ENCODE data around the gene SLC35E3.

Gene SLC35E3

DNA sequence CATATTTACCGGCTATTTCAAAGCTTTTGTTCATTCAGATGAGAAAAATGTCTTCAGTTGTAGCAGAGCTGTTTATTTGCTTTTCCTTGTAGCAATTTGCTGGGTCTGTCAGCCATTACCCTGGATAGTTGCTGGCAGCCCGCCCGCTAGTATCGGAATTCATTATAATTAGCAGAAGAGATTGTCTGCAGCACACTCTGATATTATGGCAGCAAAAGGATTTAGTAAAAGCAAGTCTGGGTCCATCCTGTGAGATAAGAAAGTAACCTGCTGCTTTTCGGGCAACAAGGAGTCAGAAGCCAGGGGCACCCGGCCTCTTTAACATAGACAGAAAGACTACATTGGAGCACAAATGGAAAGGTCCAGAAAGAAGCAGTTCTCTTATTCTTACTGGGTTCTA is 6.1 kb upstream of the SLC35E3 start:
- WGBS: 82% methylated on average over 6 of the region's 6 CpGs
- Histone ChIP-seq H3K79me1 (replicated peaks; ENCODE audit: low read length, poor library complexity, severe bottlenecking) (peaks cover 3% of the 10 kb centered on the region), H4K8ac (ENCODE audit: low read length) (no peak overlapping the region), H3K27ac (ENCODE audit: low read length, poor library complexity, severe bottlenecking) (no peak overlapping the region), H2BK12ac (ENCODE audit: low read length in 2 of 2) (no peak overlapping the region), H2BK120ac (ENCODE audit: low read depth, low read length) (no peak overlapping the region), H2AFZ (ENCODE audit: low read depth, low read length) (no peak overlapping the region), H2BK15ac (ENCODE audit: low read depth, poor library complexity, severe bottlenecking) (no peak overlapping the region), H3K4me3 (ENCODE audit: insufficient read depth in 1 of 2, low read depth in 1 of 2, low read length in 2 of 2) (no peak overlapping the region), H3K18ac (ENCODE audit: low read depth in 1 of 2, low read length in 2 of 2) (no peak overlapping the region), H3K4me1 (ENCODE audit: control insufficient read depth, insufficient read depth, low read depth, low read length) (no peaks in the 10 kb centered on the region), H3K4ac (ENCODE audit: low read depth in 1 of 2, low read length in 2 of 2) (no peak overlapping the region), H2AK5ac (ENCODE audit: low read length, severe bottlenecking) (no peak overlapping the region), H3K9ac (ENCODE audit: low read length) (no peak overlapping the region), H3K27me3 (ENCODE audit: control insufficient read depth in 1 of 2, insufficient read depth in 1 of 2, low read length in 2 of 2) (no peaks in the 10 kb centered on the region), H4K91ac (ENCODE audit: low read length) (no peak overlapping the region), H3K4me2 (ENCODE audit: low read length, poor library complexity, severe bottlenecking) (no peak overlapping the region), H3K9me3 (ENCODE audit: control insufficient read depth, low read length) (no peaks in the 10 kb centered on the region), H3K14ac (ENCODE audit: low read length in 2 of 2) (no peak overlapping the region), H3K23ac (ENCODE audit: low read length in 2 of 2) (no peak overlapping the region), H3K36me3 (ENCODE audit: control insufficient read depth in 1 of 2, insufficient read depth in 2 of 2, low read depth in 1 of 2, low read length in 2 of 2) (peaks cover 6 to 44% of the 10 kb centered on the region in 2 experiments), H2BK5ac (ENCODE audit: low read depth, low read length, poor library complexity, severe bottlenecking) (no peak overlapping the region)
- no peak for DNase-seq

DNA sequence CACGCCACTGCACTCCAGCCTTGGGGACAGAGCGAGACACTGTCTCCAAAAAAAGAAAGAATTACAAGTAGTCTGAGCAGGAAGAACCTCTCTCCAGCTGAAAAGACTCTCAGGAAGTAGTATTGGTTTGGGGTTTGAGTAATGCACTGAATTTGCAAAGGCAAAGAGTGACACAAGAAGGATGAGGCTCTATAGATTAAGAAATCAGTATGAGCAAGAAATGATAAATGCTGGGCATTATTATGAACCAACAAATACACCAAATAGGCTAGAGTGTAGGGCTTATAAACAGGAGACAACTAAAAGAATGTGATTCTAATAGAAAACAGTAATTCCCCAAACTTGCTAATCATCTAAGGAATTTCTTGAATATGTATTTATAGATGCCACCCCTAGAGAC is 2.6 kb upstream of the SLC35E3 start:
- H3K79me1 ChIP-seq (replicated peaks; ENCODE audit: low read length, poor library complexity, severe bottlenecking): peaks cover 6% of the 10 kb centered on the region
- no peak overlapping the region for H2BK15ac ChIP-seq (ENCODE audit: low read depth, poor library complexity, severe bottlenecking)
- no peak overlapping the region for H3K18ac ChIP-seq (ENCODE audit: low read depth in 1 of 2, low read length in 2 of 2)
- H3K4me3 ChIP-seq (ENCODE audit: insufficient read depth in 1 of 2, low read depth in 1 of 2, low read length in 2 of 2): no peak overlapping the region
- H3K23ac ChIP-seq (ENCODE audit: low read length in 2 of 2): no peak overlapping the region
- H2BK120ac ChIP-seq (ENCODE audit: low read depth, low read length): no peak overlapping the region
- H3K36me3 ChIP-seq (ENCODE audit: control insufficient read depth in 1 of 2, insufficient read depth in 2 of 2, low read depth in 1 of 2, low read length in 2 of 2): peaks cover 0 to 20% of the 10 kb centered on the region in 2 experiments
- H3K9ac ChIP-seq (ENCODE audit: low read length): no peak overlapping the region
- WGBS: 94% methylated on average over 2 of the region's 2 CpGs
- H4K8ac ChIP-seq (ENCODE audit: low read length): no peak overlapping the region
- no peak overlapping the region for H3K14ac ChIP-seq (ENCODE audit: low read length in 2 of 2)
- no peaks in the 10 kb centered on the region for H3K27me3 ChIP-seq (ENCODE audit: control insufficient read depth in 1 of 2, insufficient read depth in 1 of 2, low read length in 2 of 2)
- no peak overlapping the region for H3K4ac ChIP-seq (ENCODE audit: low read depth in 1 of 2, low read length in 2 of 2)
- DNase-seq: no peak
- H2AK5ac ChIP-seq (ENCODE audit: low read length, severe bottlenecking): no peak overlapping the region
- no peaks in the 10 kb centered on the region for H3K9me3 ChIP-seq (ENCODE audit: control insufficient read depth, low read length)
- H2BK5ac ChIP-seq (ENCODE audit: low read depth, low read length, poor library complexity, severe bottlenecking): no peak overlapping the region
- H2AFZ ChIP-seq (ENCODE audit: low read depth, low read length): no peak overlapping the region
- no peak overlapping the region for H3K4me2 ChIP-seq (ENCODE audit: low read length, poor library complexity, severe bottlenecking)
- H3K27ac ChIP-seq (ENCODE audit: low read length, poor library complexity, severe bottlenecking): no peak overlapping the region
- peaks cover 2% of the 10 kb centered on the region for H3K4me1 ChIP-seq (ENCODE audit: control insufficient read depth, insufficient read depth, low read depth, low read length)
- no peak overlapping the region for H4K91ac ChIP-seq (ENCODE audit: low read length)
- no peak overlapping the region for H2BK12ac ChIP-seq (ENCODE audit: low read length in 2 of 2)

DNA sequence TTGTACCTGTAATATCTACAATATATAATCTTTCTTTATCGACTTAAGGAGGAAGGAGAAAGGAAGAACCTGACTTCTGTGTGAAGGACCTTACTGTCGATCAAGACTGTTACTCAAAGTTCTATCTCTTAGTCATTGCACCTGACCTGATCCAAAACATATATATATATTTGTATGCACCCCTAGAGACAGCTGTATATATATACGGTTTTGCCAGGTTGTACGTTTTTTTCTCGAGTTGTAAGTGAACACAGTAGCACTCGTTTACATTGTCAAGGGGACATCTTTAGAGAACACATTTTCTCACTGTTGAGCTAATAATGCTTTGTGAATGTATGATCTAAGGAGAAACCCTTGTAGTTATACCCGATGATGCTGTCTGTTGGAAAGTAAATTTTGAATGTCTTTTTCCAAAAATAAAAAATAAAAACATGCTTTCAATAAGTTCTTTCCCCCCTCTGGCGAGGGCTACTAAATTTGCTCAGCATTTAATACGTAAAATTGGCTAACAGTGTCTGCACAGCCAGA is 536 bp upstream of the SLC35E3 start:
- no peak overlapping the region for H3K14ac ChIP-seq (ENCODE audit: low read length in 2 of 2)
- no peak overlapping the region for H4K91ac ChIP-seq (ENCODE audit: low read length)
- H3K23ac ChIP-seq (ENCODE audit: low read length in 2 of 2): no peak overlapping the region
- no peak overlapping the region for H2BK15ac ChIP-seq (ENCODE audit: low read depth, poor library complexity, severe bottlenecking)
- no peak overlapping the region for H2AFZ ChIP-seq (ENCODE audit: low read depth, low read length)
- H3K4me3 ChIP-seq (ENCODE audit: insufficient read depth in 1 of 2, low read depth in 1 of 2, low read length in 2 of 2): peak overlapping the region in 1 of 2 experiments; percentile 94
- H3K4ac ChIP-seq (ENCODE audit: low read depth in 1 of 2, low read length in 2 of 2): no peak overlapping the region
- peaks cover 4% of the 10 kb centered on the region for H3K4me1 ChIP-seq (ENCODE audit: control insufficient read depth, insufficient read depth, low read depth, low read length)
- no peak overlapping the region for H2BK120ac ChIP-seq (ENCODE audit: low read depth, low read length)
- peak overlapping the region; percentile 59 for H4K8ac ChIP-seq (ENCODE audit: low read length)
- peaks cover 2 to 17% of the 10 kb centered on the region in 2 experiments for H3K36me3 ChIP-seq (ENCODE audit: control insufficient read depth in 1 of 2, insufficient read depth in 2 of 2, low read depth in 1 of 2, low read length in 2 of 2)
- H3K27ac ChIP-seq (ENCODE audit: low read length, poor library complexity, severe bottlenecking): peak overlapping the region; percentile 31
- H3K18ac ChIP-seq (ENCODE audit: low read depth in 1 of 2, low read length in 2 of 2): no peak overlapping the region
- H3K4me2 ChIP-seq (ENCODE audit: low read length, poor library complexity, severe bottlenecking): peak overlapping the region; percentile 90
- no peak overlapping the region for H2BK12ac ChIP-seq (ENCODE audit: low read length in 2 of 2)
- peaks cover 10% of the 10 kb centered on the region for H3K79me1 ChIP-seq (replicated peaks; ENCODE audit: low read length, poor library complexity, severe bottlenecking)
- WGBS: 87% methylated on average over 6 of the region's 9 CpGs
- no peak overlapping the region for H2BK5ac ChIP-seq (ENCODE audit: low read depth, low read length, poor library complexity, severe bottlenecking)
- no peaks in the 10 kb centered on the region for H3K27me3 ChIP-seq (ENCODE audit: control insufficient read depth in 1 of 2, insufficient read depth in 1 of 2, low read length in 2 of 2)
- DNase-seq: no peak
- peak overlapping the region; percentile 90 for H3K9ac ChIP-seq (ENCODE audit: low read length)
- H2AK5ac ChIP-seq (ENCODE audit: low read length, severe bottlenecking): no peak overlapping the region
- H3K9me3 ChIP-seq (ENCODE audit: control insufficient read depth, low read length): no peaks in the 10 kb centered on the region

DNA sequence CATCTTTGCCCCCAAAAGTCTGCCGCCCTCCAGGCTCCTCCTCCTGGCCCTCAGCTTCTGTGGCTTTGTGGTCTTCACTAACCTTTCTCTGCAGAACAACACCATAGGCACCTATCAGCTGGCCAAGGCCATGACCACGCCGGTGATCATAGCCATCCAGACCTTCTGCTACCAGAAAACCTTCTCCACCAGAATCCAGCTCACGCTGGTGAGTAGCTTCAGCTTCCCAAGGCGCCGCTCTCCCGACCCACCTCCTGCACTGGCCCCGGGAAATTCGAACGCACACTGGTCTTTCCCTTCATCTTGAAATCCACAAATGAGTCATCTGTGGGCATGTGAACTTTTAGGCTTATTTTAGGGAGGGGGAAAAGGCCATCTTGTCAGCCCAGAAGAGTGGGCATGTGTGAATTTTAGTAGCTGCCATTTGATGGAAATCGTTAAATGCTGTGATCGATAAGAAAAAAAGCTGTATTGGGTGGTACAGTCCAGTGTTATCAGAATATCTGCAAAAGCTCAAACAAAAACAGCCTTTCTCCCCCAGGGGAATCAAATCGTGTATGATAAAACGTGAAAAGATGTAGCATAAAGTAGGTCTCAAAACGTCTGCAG is 700 bp downstream of the SLC35E3 start:
- Histone ChIP-seq H3K9ac (ENCODE audit: low read length) (peak overlapping the region; percentile 90), H4K8ac (ENCODE audit: low read length) (no peak overlapping the region), H2BK5ac (ENCODE audit: low read depth, low read length, poor library complexity, severe bottlenecking) (no peak overlapping the region), H3K36me3 (ENCODE audit: control insufficient read depth in 1 of 2, insufficient read depth in 2 of 2, low read depth in 1 of 2, low read length in 2 of 2) (peaks cover 4 to 20% of the 10 kb centered on the region in 2 experiments), H2BK15ac (ENCODE audit: low read depth, poor library complexity, severe bottlenecking) (no peak overlapping the region), H3K27ac (ENCODE audit: low read length, poor library complexity, severe bottlenecking) (peak overlapping the region; percentile 39), H3K23ac (ENCODE audit: low read length in 2 of 2) (peak overlapping the region in 1 of 2 experiments; percentile 24), H3K79me1 (replicated peaks; ENCODE audit: low read length, poor library complexity, severe bottlenecking) (peaks cover 12% of the 10 kb centered on the region), H3K9me3 (ENCODE audit: control insufficient read depth, low read length) (no peaks in the 10 kb centered on the region), H3K4ac (ENCODE audit: low read depth in 1 of 2, low read length in 2 of 2) (peak overlapping the region in 1 of 2 experiments; percentile 71), H3K14ac (ENCODE audit: low read length in 2 of 2) (no peak overlapping the region), H3K27me3 (ENCODE audit: control insufficient read depth in 1 of 2, insufficient read depth in 1 of 2, low read length in 2 of 2) (no peaks in the 10 kb centered on the region), H2BK12ac (ENCODE audit: low read length in 2 of 2) (no peak overlapping the region), H3K4me2 (ENCODE audit: low read length, poor library complexity, severe bottlenecking) (peak overlapping the region; percentile 90), H3K18ac (ENCODE audit: low read depth in 1 of 2, low read length in 2 of 2) (peak overlapping the region in 1 of 2 experiments; percentile 73), H2AK5ac (ENCODE audit: low read length, severe bottlenecking) (no peak overlapping the region), H2BK120ac (ENCODE audit: low read depth, low read length) (no peak overlapping the region), H3K4me3 (ENCODE audit: insufficient read depth in 1 of 2, low read depth in 1 of 2, low read length in 2 of 2) (peak overlapping the region; percentile 79 to 94), H2AFZ (ENCODE audit: low read depth, low read length) (peak overlapping the region; percentile 49), H4K91ac (ENCODE audit: low read length) (no peak overlapping the region), H3K4me1 (ENCODE audit: control insufficient read depth, insufficient read depth, low read depth, low read length) (peaks cover 4% of the 10 kb centered on the region)
- DNase-seq: peak; percentile 82
- WGBS: 5% methylated on average over 12 of the region's 15 CpGs

Measured in mesenchymal stem cell (in vitro differentiated cells and primary cell).